Lower lobe of right lung (tissue), 2 donors: Measurements from ENCODE around the gene CHRNB1. TPM values are rescaled to one million over a fixed set of nuclear protein-coding genes. Genes with fewer than 3 reads are reported as not detected.

Source experiments
- ATAC-seq, 2 donors: fragments of 200-7000 bp; cut with Tn5 transposase; one replicate each; pipeline ENCODE4 v1.9.1; 2020 to 2022; ENCODE audit warnings: mild to moderate bottlenecking in 2 of 2, moderate library complexity in 2 of 2
- DNase-seq: peaks from one replicate; pipeline ENCODE4 v3.0.0-alpha.2; 2020
- H3K27ac ChIP-seq: fragments of 200-600 bp; one replicate; pipeline ENCODE4 v1.8.0; 2022
- H3K27me3 ChIP-seq: fragments of 200-600 bp; one replicate; pipeline ENCODE4 v1.8.0; 2022; ENCODE audit warnings: low read depth
- H3K36me3 ChIP-seq: fragments of 200-600 bp; one replicate; pipeline ENCODE4 v1.8.0; 2022; ENCODE audit warnings: mild to moderate bottlenecking
- H3K4me1 ChIP-seq: fragments of 200-600 bp; one replicate; pipeline ENCODE4 v1.8.0; 2022
- H3K4me3 ChIP-seq: fragments of 200-600 bp; one replicate; pipeline ENCODE4 v1.8.0; 2022; ENCODE audit warnings: mild to moderate bottlenecking
- H3K9me3 ChIP-seq: fragments of 200-600 bp; one replicate; pipeline ENCODE4 v1.8.0; 2022
- CTCF ChIP-seq: fragments of 200-600 bp; IDR thresholded peaks from one replicate; pipeline ENCODE4 v1.8.0; 2022; ENCODE audit warnings: antibody characterized with exemption, mild to moderate bottlenecking
- intact Hi-C: fragments of 100-400 bp; cut with DNase I; formaldehyde crosslinking; loops from one replicate; pipeline ENCODE4 v1.11.0; 2022
- total RNA-seq: library from RNA; stranded (reverse); fragmentation: NEBNext Ultra II Directional; extraction: Animal tissue kit (Norgen Biotek cat#: 25700); gene quantifications from one replicate; pipeline ENCODE4 v1.2.1, GENCODE V29; 2021
- donor health status: DM: no; HTN: yes; CAD: no; lungs with severe emphysema.

The CHRNB1 gene
- total RNA-seq, 1 donor from 2014 or later, result 8.4 TPM

DNA sequence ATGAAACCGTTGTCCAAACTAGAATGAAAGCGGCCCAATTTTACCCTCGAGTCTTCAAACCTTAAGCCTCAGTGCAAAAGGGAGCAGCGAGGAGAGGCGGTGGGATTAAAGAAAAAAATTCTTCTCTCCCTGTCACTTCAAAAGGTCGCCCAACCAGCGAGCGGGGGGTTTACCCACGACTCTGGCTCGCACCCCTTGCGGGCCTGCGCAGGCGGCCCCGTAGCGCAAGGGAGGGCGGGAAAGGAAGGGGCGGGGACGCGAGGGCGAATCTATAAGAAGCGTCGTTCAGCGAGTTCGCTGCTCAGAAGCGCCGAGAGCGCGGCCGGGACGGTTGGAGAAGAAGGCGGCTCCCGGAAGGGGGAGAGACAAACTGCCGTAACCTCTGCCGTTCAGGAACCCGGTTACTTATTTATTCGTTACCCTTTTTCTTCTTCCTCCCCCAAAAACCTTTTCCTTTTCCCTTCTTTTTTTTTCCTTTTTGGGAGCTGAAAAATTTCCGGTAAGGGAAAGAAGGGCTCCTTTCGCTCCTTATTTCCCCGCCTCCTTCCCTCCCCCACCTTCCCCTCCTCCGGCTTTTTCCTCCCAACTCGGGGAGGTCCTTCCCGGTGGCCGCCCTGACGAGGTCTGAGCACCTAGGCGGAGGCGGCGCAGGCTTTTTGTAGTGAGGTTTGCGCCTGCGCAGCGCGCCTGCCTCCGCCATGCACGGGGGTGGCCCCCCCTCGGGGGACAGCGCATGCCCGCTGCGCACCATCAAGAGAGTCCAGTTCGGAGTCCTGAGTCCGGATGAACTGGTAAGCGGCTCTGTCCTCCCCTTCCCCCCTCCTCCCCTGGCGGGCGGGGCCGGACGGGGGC lies 39.4 kb downstream of the CHRNB1 start, which contains the start of gene POLR2A:
TSS of gene POLR2A (plus strand) at position 300 of the 852 bp plus-strand sequence.
- H3K27me3 ChIP-seq, result no peaks in the 10 kb centered on the region
- intact Hi-C loops, result no loop called here
- peak within 1 kb of the TSS; percentile 100 for H3K27ac ChIP-seq
- H3K4me1 ChIP-seq, result peaks cover 60% of the 10 kb centered on the region
- DNase-seq (peak; percentile 98), ATAC-seq (peak; percentile 90 to 93)
- no peaks in the 10 kb centered on the region for H3K36me3 ChIP-seq
- TF ChIP-seq CTCF, result peak; percentile 17
- no peaks in the 10 kb centered on the region for H3K9me3 ChIP-seq
- peak within 1 kb of the TSS; percentile 77 for H3K4me3 ChIP-seq

DNA sequence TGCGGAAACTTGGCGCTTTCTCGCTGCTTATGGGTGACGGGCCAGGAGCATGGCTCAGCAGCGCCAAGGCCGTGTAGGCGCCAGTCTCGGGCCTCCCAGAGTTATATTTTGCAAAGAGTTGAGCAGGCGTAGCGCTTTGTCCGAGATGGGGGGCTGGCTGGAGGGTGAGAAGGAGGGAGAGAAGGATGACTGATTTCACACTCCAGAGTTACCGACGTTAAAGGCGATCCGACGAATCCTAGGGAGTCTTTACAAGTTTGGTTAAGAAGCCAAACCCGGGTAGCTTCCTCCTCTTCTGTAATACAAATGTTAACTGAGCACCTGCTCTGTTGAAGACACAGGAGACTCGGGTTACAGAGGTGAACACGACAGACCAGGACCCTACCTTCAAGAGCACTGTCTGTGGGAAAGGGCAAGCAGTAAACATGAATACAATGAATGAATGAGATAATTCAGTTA lies 40.1 kb downstream of the CHRNB1 start:
- ATAC-seq (no peak), DNase-seq (no peak)
- no peaks in the 10 kb centered on the region for H3K27me3 ChIP-seq
- no peaks in the 10 kb centered on the region for H3K36me3 ChIP-seq
- intact Hi-C loops, result no loop called here
- peak overlapping the region; percentile 77 for H3K4me3 ChIP-seq
- peak overlapping the region; percentile 100 for H3K27ac ChIP-seq
- H3K4me1 ChIP-seq, result peaks cover 65% of the 10 kb centered on the region
- no peak for TF ChIP-seq CTCF
- H3K9me3 ChIP-seq, result no peaks in the 10 kb centered on the region

- ATAC-seq, result no peak
- no peak overlapping the region for H3K27ac ChIP-seq
- peak overlapping the region; percentile 77 for H3K4me3 ChIP-seq
- H3K9me3 ChIP-seq, result no peaks in the 10 kb centered on the region
- no peak for DNase-seq
- no peaks in the 10 kb centered on the region for H3K36me3 ChIP-seq
- no peaks in the 10 kb centered on the region for H3K27me3 ChIP-seq
- intact Hi-C loops, result no loop called here
- no peak for TF ChIP-seq CTCF
- H3K4me1 ChIP-seq, result peaks cover 68% of the 10 kb centered on the region
These were observed 41.3 kb downstream of the CHRNB1 start for GRCh38 chr17:7486181-7486580.

- ATAC-seq (no peak), DNase-seq (no peak)
- Histone ChIP-seq H3K27ac (no peak overlapping the region), H3K36me3 (peaks cover 18% of the 10 kb centered on the region), H3K4me1 (peaks cover 76% of the 10 kb centered on the region), H3K9me3 (no peaks in the 10 kb centered on the region), H3K27me3 (no peaks in the 10 kb centered on the region), H3K4me3 (no peak overlapping the region)
- no peak for TF ChIP-seq CTCF
- intact Hi-C loops, result no loop called here
These were observed 45.3 kb downstream of the CHRNB1 start for GRCh38 chr17:7490144-7490543.

DNA sequence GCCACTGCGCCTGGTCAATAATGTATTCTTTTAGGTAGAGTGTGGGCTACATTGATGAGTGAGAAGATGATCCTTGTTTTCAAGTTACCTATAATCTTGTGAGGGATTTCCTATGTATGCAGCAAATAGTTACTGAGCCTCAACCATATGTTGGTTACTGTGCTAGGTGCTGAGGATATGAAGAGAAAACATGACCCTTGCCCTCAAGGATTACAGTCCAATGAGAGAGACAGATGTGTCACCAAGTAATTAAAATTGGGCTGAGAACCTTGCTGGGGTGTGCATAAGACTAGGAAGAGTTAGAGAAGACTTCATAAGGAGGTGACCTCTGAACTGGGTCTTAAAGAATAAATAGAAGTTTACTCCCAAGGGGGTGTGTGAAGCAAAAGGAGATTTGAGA lies 46.7 kb downstream of the CHRNB1 start:
- Histone ChIP-seq H3K4me3 (no peak overlapping the region), H3K4me1 (peaks cover 65% of the 10 kb centered on the region), H3K27ac (no peak overlapping the region), H3K27me3 (no peaks in the 10 kb centered on the region), H3K9me3 (no peaks in the 10 kb centered on the region), H3K36me3 (peaks cover 30% of the 10 kb centered on the region)
- intact Hi-C loops, result no loop called here
- no peak for TF ChIP-seq CTCF
- DNase-seq, result no peak
- ATAC-seq, result no peak
